Breast epithelium (tissue), 3 donors: ENCODE results near the gene BDKRB2.
"Not testable (repeated sequence)": the region's sequence is repeated elsewhere in the genome, so short reads cannot be mapped to it uniquely, and the experiment has no call there.

Experiments used
- POLR2A ChIP-seq: fragments of 450-650 bp; IDR thresholded peaks from one replicate; pipeline ENCODE4 v1.6.1; 2016; ENCODE audit warnings: antibody characterized with exemption, mild to moderate bottlenecking, moderate library complexity
- TF ChIP-seq, protein P1 (sequence below), 3 donors: fragments of 450-650 bp; IDR thresholded peaks; one replicate each; pipeline ENCODE4 v1.5.1; 2016 to 2017; ENCODE audit warnings: antibody characterized with exemption in 3 of 3, mild to moderate bottlenecking in 3 of 3, moderate library complexity in 3 of 3

DNA sequence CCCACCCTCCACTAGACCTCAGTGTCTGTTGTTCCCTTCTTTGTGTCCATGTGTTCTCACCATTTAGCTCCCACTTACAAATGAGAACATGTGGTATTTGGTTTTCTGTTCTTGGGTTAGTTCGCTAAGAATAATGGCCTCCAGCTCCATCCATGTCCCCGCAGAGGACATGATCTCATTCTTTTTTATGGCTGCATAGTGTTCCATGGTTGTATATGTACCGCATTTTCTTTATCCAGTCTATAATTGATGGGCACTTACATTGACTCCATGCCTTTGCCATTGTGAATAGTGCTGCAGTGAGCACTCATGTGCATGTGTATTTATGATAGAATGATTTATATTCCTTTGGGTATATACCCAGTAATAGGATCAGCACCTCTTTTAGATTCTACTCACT, 40.4 kb downstream of the BDKRB2 start:
- TF ChIP-seq, protein P1, sequence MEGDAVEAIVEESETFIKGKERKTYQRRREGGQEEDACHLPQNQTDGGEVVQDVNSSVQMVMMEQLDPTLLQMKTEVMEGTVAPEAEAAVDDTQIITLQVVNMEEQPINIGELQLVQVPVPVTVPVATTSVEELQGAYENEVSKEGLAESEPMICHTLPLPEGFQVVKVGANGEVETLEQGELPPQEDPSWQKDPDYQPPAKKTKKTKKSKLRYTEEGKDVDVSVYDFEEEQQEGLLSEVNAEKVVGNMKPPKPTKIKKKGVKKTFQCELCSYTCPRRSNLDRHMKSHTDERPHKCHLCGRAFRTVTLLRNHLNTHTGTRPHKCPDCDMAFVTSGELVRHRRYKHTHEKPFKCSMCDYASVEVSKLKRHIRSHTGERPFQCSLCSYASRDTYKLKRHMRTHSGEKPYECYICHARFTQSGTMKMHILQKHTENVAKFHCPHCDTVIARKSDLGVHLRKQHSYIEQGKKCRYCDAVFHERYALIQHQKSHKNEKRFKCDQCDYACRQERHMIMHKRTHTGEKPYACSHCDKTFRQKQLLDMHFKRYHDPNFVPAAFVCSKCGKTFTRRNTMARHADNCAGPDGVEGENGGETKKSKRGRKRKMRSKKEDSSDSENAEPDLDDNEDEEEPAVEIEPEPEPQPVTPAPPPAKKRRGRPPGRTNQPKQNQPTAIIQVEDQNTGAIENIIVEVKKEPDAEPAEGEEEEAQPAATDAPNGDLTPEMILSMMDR (IDR thresholded peaks at IDR 0.05): not testable (repeated sequence)
- TF ChIP-seq POLR2A: not testable (repeated sequence)
